H1 (cell line): Measurements from ENCODE around the gene LIPC. TPM values are rescaled to one million over a fixed set of nuclear protein-coding genes. Genes with fewer than 3 reads are reported as not detected.
A peak's percentile ranks its signal among the peaks of the same experiment; 100 is the strongest.

Experiments used
- CTCF ChIA-PET: fragments of 300-600 bp; sonication (Branson Sonifier 250); formaldehyde crosslinking; loops from one replicate; lab custom pipeline; 2021; ENCODE audit not compliant: partially characterized antibody; lab: Charles Lee
- POLR2A ChIA-PET: fragments of 300-600 bp; sonication (Branson Sonifier 250); formaldehyde crosslinking; loops from one replicate; lab custom pipeline; 2021; ENCODE audit warnings: inconsistent platforms; ENCODE audit not compliant: partially characterized antibody; lab: Charles Lee
- DNase-seq, 2 experiments: peaks; one replicate each; pipeline versions ENCODE4 v3.0.0 to v3.0.0-alpha.2; 2010 to 2022; ENCODE audit warnings: low spot score in 2 of 2, low read depth in 1 of 2, mixed read lengths in 1 of 2
- FAIRE-seq: peaks from 2 replicates; lab custom pipeline; 2011; peaks lifted over from hg19 to GRCh38; lab: Jason Lieb, UNC
- H2AFZ ChIP-seq: 2 replicates; pipeline ENCODE4 v1.8.1; 2012; ENCODE audit warnings: low read length, inconsistent platforms
- H2AK5ac ChIP-seq: 2 replicates; pipeline ENCODE4 v1.6.1; 2013; ENCODE audit warnings: low read depth, low read length
- H2BK120ac ChIP-seq: replicated peaks from 2 replicates; pipeline ENCODE3; 2013; ENCODE audit warnings: low read depth, low read length, inconsistent platforms
- H2BK12ac ChIP-seq: 2 replicates; pipeline ENCODE4 v1.6.1; 2013; ENCODE audit warnings: low read depth, low read length
- H2BK15ac ChIP-seq: 2 replicates; pipeline ENCODE4 v1.6.1; 2013; ENCODE audit warnings: low read length
- H2BK20ac ChIP-seq: 2 replicates; pipeline ENCODE4 v1.6.1; 2013; ENCODE audit warnings: low read length
- H2BK5ac ChIP-seq: 2 replicates; pipeline ENCODE4 v1.6.1; 2013; ENCODE audit warnings: low read depth, low read length
- H3K14ac ChIP-seq: 2 replicates; pipeline ENCODE4 v1.6.1; 2013; ENCODE audit warnings: inconsistent platforms; ENCODE audit not compliant: insufficient read length
- H3K18ac ChIP-seq: 2 replicates; pipeline ENCODE4 v1.6.1; 2013; ENCODE audit warnings: low read length; ENCODE audit errors: extremely low read depth
- H3K23ac ChIP-seq: 2 replicates; pipeline ENCODE4 v1.6.1; 2013; ENCODE audit warnings: inconsistent platforms; ENCODE audit not compliant: insufficient read length
- H3K23me2 ChIP-seq: 2 replicates; pipeline ENCODE4 v1.6.1; 2013; ENCODE audit warnings: low read depth, low read length
- H3K27ac ChIP-seq: 2 replicates; pipeline ENCODE4 v1.6.1; 2011; ENCODE audit warnings: low read depth, low read length, inconsistent platforms
- H3K27me3 ChIP-seq, 4 experiments: replicated peaks in 1 of 4; 1 replicate in 1 of 4; 2 replicates in 3 of 4; pipeline versions ENCODE4 v1.6.1 to v1.8.1; 2011 to 2013; ENCODE audit warnings: low read length in 3 of 4, mild to moderate bottlenecking in 3 of 4, inconsistent platforms in 2 of 4, mixed read lengths in 2 of 4, moderate library complexity in 1 of 4; ENCODE audit not compliant: control insufficient read depth in 3 of 4, insufficient read depth in 3 of 4; ENCODE audit errors: extremely low read depth in 1 of 4
- H3K36me3 ChIP-seq, 4 experiments: 2 replicates each; pipeline versions ENCODE4 v1.6.1 to v1.8.1; 2011 to 2013; ENCODE audit warnings: mild to moderate bottlenecking in 4 of 4, low read length in 3 of 4, moderate library complexity in 2 of 4, control low read depth in 1 of 4, inconsistent platforms in 1 of 4; ENCODE audit not compliant: insufficient read depth in 4 of 4, control insufficient read depth in 2 of 4
- H3K4ac ChIP-seq: replicated peaks from 2 replicates; pipeline ENCODE3; 2013; ENCODE audit warnings: low read length, low read depth, mixed read lengths, inconsistent platforms; ENCODE audit not compliant: insufficient read length
- H3K4me1 ChIP-seq, 4 experiments: replicated peaks in 1 of 4; 1 replicate in 1 of 4; 2 replicates in 3 of 4; pipeline versions ENCODE4 v1.6.1 to v1.8.1; 2011 to 2013; ENCODE audit warnings: low read length in 3 of 4, inconsistent platforms in 2 of 4, mixed read lengths in 1 of 4; ENCODE audit not compliant: insufficient read depth in 4 of 4, control insufficient read depth in 3 of 4
- H3K4me2 ChIP-seq, 2 experiments: 2 replicates each; pipeline versions ENCODE4 v1.6.1 to v1.8.1; 2011 to 2013; ENCODE audit warnings: low read depth in 2 of 2, low read length in 2 of 2, control low read depth in 1 of 2, inconsistent platforms in 1 of 2, mild to moderate bottlenecking in 1 of 2; ENCODE audit not compliant: insufficient read depth in 1 of 2
- H3K4me3 ChIP-seq, 4 experiments: fragments of 200-600, 300-600 bp in 1 of 4; sonication (generic), shearing (Covaris generic), sonication (Bioruptor Twin) in 1 of 4; 2 replicates each; pipeline versions ENCODE4 v1.5.1 to v1.8.1; 2011 to 2016; ENCODE audit warnings: low read length in 4 of 4, low read depth in 3 of 4, control low read depth in 2 of 4, inconsistent platforms in 2 of 4, mild to moderate bottlenecking in 2 of 4, mixed read lengths in 1 of 4, moderate library complexity in 1 of 4; ENCODE audit not compliant: insufficient read depth in 2 of 4; ENCODE audit errors: extremely low read depth in 1 of 4
- H3K56ac ChIP-seq: replicated peaks from 2 replicates; pipeline ENCODE3; 2013; ENCODE audit warnings: low read depth, mild to moderate bottlenecking, mixed read lengths, low read length, inconsistent platforms; ENCODE audit not compliant: insufficient read length
- H3K79me1 ChIP-seq: 2 replicates; pipeline ENCODE4 v1.6.1; 2013; ENCODE audit warnings: low read depth, low read length, control low read depth
- H3K79me2 ChIP-seq, 2 experiments: 2 replicates each; pipeline versions ENCODE4 v1.6.1 to v1.8.1; 2012 to 2013; ENCODE audit warnings: low read length in 2 of 2, mild to moderate bottlenecking in 2 of 2, inconsistent platforms in 1 of 2; ENCODE audit not compliant: insufficient read depth in 2 of 2, control insufficient read depth in 1 of 2
- H3K9ac ChIP-seq, 4 experiments: replicated peaks in 1 of 4; 1 replicate in 1 of 4; 2 replicates in 3 of 4; pipeline versions ENCODE4 v1.6.1 to v1.8.1; 2011 to 2013; ENCODE audit warnings: low read depth in 3 of 4, low read length in 3 of 4, control low read depth in 2 of 4, mild to moderate bottlenecking in 2 of 4, moderate library complexity in 2 of 4, inconsistent platforms in 1 of 4; ENCODE audit errors: extremely low read depth in 1 of 4
- H3K9me3 ChIP-seq, 2 experiments: 2 replicates each; pipeline versions ENCODE4 v1.6.1 to v1.8.1; 2012 to 2013; ENCODE audit warnings: mild to moderate bottlenecking in 2 of 2, moderate library complexity in 2 of 2, control low read depth in 1 of 2, inconsistent platforms in 1 of 2, low read depth in 1 of 2, low read length in 1 of 2, mixed read lengths in 1 of 2; ENCODE audit not compliant: insufficient read depth in 2 of 2
- H4K20me1 ChIP-seq, 2 experiments: replicated peaks in 1 of 2; 2 replicates each; pipeline versions ENCODE3 to v1.8.1; 2011 to 2013; ENCODE audit warnings: inconsistent platforms in 2 of 2, low read length in 2 of 2, mild to moderate bottlenecking in 1 of 2; ENCODE audit not compliant: insufficient read depth in 2 of 2, control insufficient read depth in 1 of 2
- H4K5ac ChIP-seq: 2 replicates; pipeline ENCODE4 v1.6.1; 2013; ENCODE audit warnings: low read length, low read depth, mixed read lengths, inconsistent platforms; ENCODE audit not compliant: insufficient read length
- H4K8ac ChIP-seq: 2 replicates; pipeline ENCODE4 v1.8.0; 2013; ENCODE audit warnings: mild to moderate bottlenecking, moderate library complexity, low read length, inconsistent platforms; ENCODE audit not compliant: insufficient read depth; ENCODE audit errors: extremely low read depth
- H4K91ac ChIP-seq: replicated peaks from 2 replicates; pipeline ENCODE3; 2013; ENCODE audit warnings: low read length, mixed read lengths, inconsistent platforms; ENCODE audit not compliant: insufficient read length
- CTCF ChIP-seq, 3 experiments: IDR thresholded peaks; 1 replicate in 2 of 3; 2 replicates in 1 of 3; pipeline versions ENCODE4 v1.5.1 to v1.6.1; 2011; ENCODE audit warnings: low read length in 3 of 3, mild to moderate bottlenecking in 3 of 3, inconsistent platforms in 2 of 3, low read depth in 1 of 3, moderate library complexity in 1 of 3; ENCODE audit not compliant: insufficient read depth in 1 of 3; ENCODE audit errors: control extremely low read depth in 1 of 3
- HDAC6 ChIP-seq: IDR thresholded peaks from one replicate; pipeline ENCODE4 v1.7.1; 2012; ENCODE audit warnings: low read depth, mild to moderate bottlenecking, inconsistent platforms, low read length, moderate library complexity
- RAD21 ChIP-seq, 2 experiments: IDR thresholded peaks in 1 of 2; conservative IDR thresholded peaks in 1 of 2; 2 replicates each; pipeline ENCODE4 v1.6.1; 2011; ENCODE audit warnings: low read depth in 2 of 2, low read length in 2 of 2, improper control_type of control experiment in 1 of 2, inconsistent platforms in 1 of 2, mild to moderate bottlenecking in 1 of 2, moderate library complexity in 1 of 2
- WGBS, 2 experiments: shearing (Covaris generic) in 1 of 2; methylation state at CpG; one replicate each; pipeline versions ENCODE4 v1.1.6 to v1.1.7; 2013 to 2015; ENCODE audit warnings: low lambda C conversion rate in 2 of 2, mixed read lengths in 2 of 2, inconsistent platforms in 1 of 2, low coverage in 1 of 2, missing lambda C conversion rate in 1 of 2; ENCODE audit not compliant: insufficient replicate concordance in 2 of 2, insufficient coverage in 1 of 2, insufficient read length in 1 of 2; ENCODE audit errors: extremely low coverage in 1 of 2, missing lambda C conversion rate in 1 of 2; 5-methylcytosine and 5-hydroxymethylcytosine counted together
- polyA plus RNA-seq, 7 experiments: library from polyadenylated mRNA; depleted of rRNA in 3 of 7; stranded (reverse) in 5 of 7; unstranded in 2 of 7; fragments of >200 nt in 5 of 7; fragments of 200-250 nt in 2 of 7; gene quantifications; 1 replicate in 5 of 7; 2 replicates in 1 of 7; 4 replicates in 1 of 7; pipeline versions ENCODE4 v1.2.1 to v1.2.3, GENCODE V29; 2011 to 2013; ENCODE audit warnings: missing spikeins in 2 of 7, mixed read lengths in 2 of 7
- total RNA-seq: library from RNA; stranded (reverse); fragmentation: NEBNext Ultra II Directional; extraction: Animal tissue kit (Norgen Biotek cat#: 25700); gene quantifications from 2 replicates; pipeline ENCODE4 v1.2.1, GENCODE V29; 2021

Gene LIPC
- total and polyA plus RNA-seq, 2 of the 8 experiments (the other 6 are each of a cell fraction or from before 2014, with no cell fraction given), result not detected

- Histone ChIP-seq H3K56ac (no peak overlapping the region), H3K18ac (no peak overlapping the region), H4K5ac (no peak overlapping the region), H4K8ac (no peak overlapping the region; the same call in 1 of the 2 replicates), H3K9ac (no peak overlapping the region), H2BK12ac (no peak overlapping the region), H3K9me3 (no peaks in the 10 kb centered on the region; a peak in 1 of 4 replicates), H3K36me3 (peaks cover 0 to 9% (median 0%) of the 10 kb centered on the region in 4 experiments; a peak in 2 of 8 replicates), H2BK120ac (no peak overlapping the region), H2AFZ (no peak overlapping the region), H3K4ac (no peak overlapping the region), H3K4me2 (no peak overlapping the region), H4K20me1 (peaks cover 0 to 4% of the 10 kb centered on the region in 2 experiments), H4K91ac (no peak overlapping the region), H3K79me1 (0 out of 2 replicates have a peak, but pooled peaks cover 4% of the 10 kb centered on the region), H2BK15ac (no peak overlapping the region), H2BK20ac (no peak overlapping the region), H3K27ac (no peak overlapping the region), H3K27me3 (no peaks in the 10 kb centered on the region), H3K23me2 (peaks cover 3% of the 10 kb centered on the region; the same call in 1 of the 2 replicates), H2BK5ac (no peak overlapping the region; the same call in 1 of the 2 replicates), H3K79me2 (peaks cover 0 to 4% of the 10 kb centered on the region in 2 experiments; a peak in 1 of 4 replicates), H3K4me3 (no peak overlapping the region), H3K14ac (no peak overlapping the region), H3K23ac (no peak overlapping the region), H3K4me1 (no peaks in the 10 kb centered on the region), H2AK5ac (no peak overlapping the region)
- 90% methylated on average over 6 of the region's 6 CpGs; no CpG with 5 or more reads in 1 of the 2 experiments for WGBS, 2 experiments
- CTCF ChIA-PET, result interaction anchor here (0.9 to 1.2 kb wide), 2 partner anchors 23 to 85 kb away, joined by 3 to 4 read pairs; no protein-coding TSS in a partner anchor
- POLR2A ChIA-PET, result no interaction called here
- DNase-seq, result no peak
- FAIRE-seq, result no peak
- TF ChIP-seq CTCF (IDR thresholded peaks at IDR 0.05; ENCODE audit: control extremely low read depth in 1 of 3, insufficient read depth in 1 of 3, low read depth in 1 of 3, low read length in 3 of 3) (peak in 2 of 3 experiments; percentile 5 to 13; a peak in 2 of 4 replicates), HDAC6 (no peak), RAD21 (IDR thresholded peaks at IDR 0.05 in 1 of 2, conservative IDR thresholded peaks at IDR 0.05 in 1 of 2; ENCODE audit: low read depth in 2 of 2, low read length in 2 of 2) (peak in 1 of 2 experiments; percentile 15; a peak in 1 of 4 replicates)
- TF ChIP-seq, all 59 proteins: peak for 2
Measured at GRCh38 chr15:58611731-58612676, 180.2 kb downstream of the LIPC start.
